Peyer's patch (tissue), 4 donors: ENCODE measurements around the gene GGTLC1.

Experiments
- POLR2A ChIP-seq, 2 donors: fragments of 450-650 bp; IDR thresholded peaks; one replicate each; pipeline ENCODE4 v1.5.1; 2017; ENCODE audit warnings: antibody characterized with exemption in 2 of 2, mild to moderate bottlenecking in 2 of 2, moderate library complexity in 2 of 2
- TF ChIP-seq, protein P1 (sequence below), 6 experiments: fragments of 450-650 bp in 4 of 6; fragments of 200-600 bp in 2 of 6; sonication (generic) in 1 of 6; IDR thresholded peaks; one replicate each; pipeline ENCODE4 v1.5.1; 2017 to 2019; ENCODE audit warnings: antibody characterized with exemption in 6 of 6, mild to moderate bottlenecking in 3 of 6, moderate library complexity in 1 of 6

DNA sequence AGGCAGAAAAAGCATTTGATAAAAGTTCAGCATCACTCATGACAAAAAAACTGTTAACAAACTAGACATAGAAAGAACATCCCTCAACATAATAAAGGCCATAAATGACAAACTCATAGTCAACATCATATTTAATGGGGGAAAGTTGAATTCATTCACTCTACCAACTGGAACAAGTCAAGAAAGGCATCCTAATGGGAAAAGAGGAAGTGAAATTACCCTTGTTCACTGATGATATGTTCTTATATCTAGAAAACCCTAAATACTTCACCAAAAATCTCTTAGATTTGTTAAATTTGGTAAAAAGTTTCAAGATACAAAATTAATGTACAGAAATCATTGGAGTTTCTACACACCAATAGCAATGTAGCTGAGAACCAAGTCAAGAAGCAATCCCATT lies 48.9 kb downstream of the GGTLC1 start:
- TF ChIP-seq, protein P1, sequence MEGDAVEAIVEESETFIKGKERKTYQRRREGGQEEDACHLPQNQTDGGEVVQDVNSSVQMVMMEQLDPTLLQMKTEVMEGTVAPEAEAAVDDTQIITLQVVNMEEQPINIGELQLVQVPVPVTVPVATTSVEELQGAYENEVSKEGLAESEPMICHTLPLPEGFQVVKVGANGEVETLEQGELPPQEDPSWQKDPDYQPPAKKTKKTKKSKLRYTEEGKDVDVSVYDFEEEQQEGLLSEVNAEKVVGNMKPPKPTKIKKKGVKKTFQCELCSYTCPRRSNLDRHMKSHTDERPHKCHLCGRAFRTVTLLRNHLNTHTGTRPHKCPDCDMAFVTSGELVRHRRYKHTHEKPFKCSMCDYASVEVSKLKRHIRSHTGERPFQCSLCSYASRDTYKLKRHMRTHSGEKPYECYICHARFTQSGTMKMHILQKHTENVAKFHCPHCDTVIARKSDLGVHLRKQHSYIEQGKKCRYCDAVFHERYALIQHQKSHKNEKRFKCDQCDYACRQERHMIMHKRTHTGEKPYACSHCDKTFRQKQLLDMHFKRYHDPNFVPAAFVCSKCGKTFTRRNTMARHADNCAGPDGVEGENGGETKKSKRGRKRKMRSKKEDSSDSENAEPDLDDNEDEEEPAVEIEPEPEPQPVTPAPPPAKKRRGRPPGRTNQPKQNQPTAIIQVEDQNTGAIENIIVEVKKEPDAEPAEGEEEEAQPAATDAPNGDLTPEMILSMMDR (IDR thresholded peaks at IDR 0.05), result no peak
- no peak for TF ChIP-seq POLR2A (IDR thresholded peaks at IDR 0.05)
